ENCODE data around the gene LEMD2.

GRCh38 chr6:33757113-33757512, 31.8 kb downstream of the LEMD2 start:
- TF ChIP-seq CTCF (conservative IDR thresholded peaks at IDR 0.05; ENCODE audit: low read depth, low read length) (no peak), MAZ (IDR thresholded peaks at IDR 0.05; ENCODE audit: borderline replicate concordance, low read depth, low read length) (no peak), BHLHE40 (IDR thresholded peaks at IDR 0.05; ENCODE audit: low read depth, low read length) (no peak), CHD1 (IDR thresholded peaks at IDR 0.05; ENCODE audit: low read depth, low read length) (no peak), CEBPB (IDR thresholded peaks at IDR 0.05; ENCODE audit: low read depth, low read length) (no peak), POLR2A (IDR thresholded peaks at IDR 0.05; ENCODE audit: low read depth, low read length) (no peak), RAD21 (IDR thresholded peaks at IDR 0.05; ENCODE audit: low read length) (no peak), MAFK (IDR thresholded peaks at IDR 0.05; ENCODE audit: low read depth, low read length) (no peak), MXI1 (IDR thresholded peaks at IDR 0.05; ENCODE audit: borderline replicate concordance, low read depth, low read length) (no peak)
- TF ChIP-seq, protein P1, sequence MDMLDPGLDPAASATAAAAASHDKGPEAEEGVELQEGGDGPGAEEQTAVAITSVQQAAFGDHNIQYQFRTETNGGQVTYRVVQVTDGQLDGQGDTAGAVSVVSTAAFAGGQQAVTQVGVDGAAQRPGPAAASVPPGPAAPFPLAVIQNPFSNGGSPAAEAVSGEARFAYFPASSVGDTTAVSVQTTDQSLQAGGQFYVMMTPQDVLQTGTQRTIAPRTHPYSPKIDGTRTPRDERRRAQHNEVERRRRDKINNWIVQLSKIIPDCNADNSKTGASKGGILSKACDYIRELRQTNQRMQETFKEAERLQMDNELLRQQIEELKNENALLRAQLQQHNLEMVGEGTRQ (IDR thresholded peaks at IDR 0.05; ENCODE audit: low read depth, low read length) = no peak
